Stimulated activated CD4-positive, alpha-beta T cell treated with anti-CD3 and anti-CD28 coated beads, Interleukin-4, amount 100 ng/mL, for 48 hours (primary cell): ENCODE data around the gene ZNF587B.
A peak's percentile ranks its signal among the peaks of the same experiment; 100 is the strongest.
"Not testable (repeated sequence)": the region's sequence is repeated elsewhere in the genome, so short reads cannot be mapped to it uniquely, and the experiment has no call there.

Source experiments
- DNase-seq, 2 donors: peaks; one replicate each; pipeline ENCODE4 v3.0.0-alpha.2; 2020; ENCODE audit warnings: low read depth in 2 of 2

Gene ZNF587B

GRCh38 chr19:57818378-57818777 is 11.7 kb upstream of the ZNF587B start:
- DNase-seq: no peak

DNA sequence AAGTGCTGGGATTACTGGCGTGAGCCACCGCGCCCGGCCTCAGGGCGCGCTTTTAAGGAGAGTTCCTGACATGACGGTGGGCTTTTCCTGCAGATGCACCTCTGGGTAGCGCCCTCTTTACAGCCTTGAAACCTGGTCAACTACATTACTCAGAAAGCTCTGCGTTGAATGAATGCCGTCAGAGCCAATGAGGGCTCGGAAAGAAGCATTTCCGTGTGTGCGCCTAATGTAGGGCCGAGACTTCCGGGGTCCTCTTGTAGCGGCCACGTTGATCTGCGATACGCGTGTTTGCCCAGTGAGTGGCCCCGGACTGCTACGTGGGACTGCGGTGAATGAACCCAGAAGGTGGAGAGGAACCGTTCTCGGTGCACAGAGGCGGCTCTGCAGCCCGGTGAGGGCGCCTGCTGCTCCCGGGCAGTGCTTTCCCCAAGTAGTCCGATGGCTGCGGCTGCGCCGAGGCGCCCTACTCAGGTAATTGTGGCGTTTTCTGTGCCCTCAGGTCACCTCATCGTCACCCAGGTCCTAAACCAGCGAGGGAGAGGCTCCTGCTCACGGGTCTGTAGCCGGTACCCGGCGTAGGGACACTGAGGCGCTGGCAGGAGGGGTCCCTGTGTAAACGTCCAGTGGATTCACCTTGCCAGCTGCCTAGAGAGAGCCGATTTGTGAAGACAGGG is 10.5 kb upstream of the ZNF587B start:
- DNase-seq: peak; percentile 58 to 70

DNA sequence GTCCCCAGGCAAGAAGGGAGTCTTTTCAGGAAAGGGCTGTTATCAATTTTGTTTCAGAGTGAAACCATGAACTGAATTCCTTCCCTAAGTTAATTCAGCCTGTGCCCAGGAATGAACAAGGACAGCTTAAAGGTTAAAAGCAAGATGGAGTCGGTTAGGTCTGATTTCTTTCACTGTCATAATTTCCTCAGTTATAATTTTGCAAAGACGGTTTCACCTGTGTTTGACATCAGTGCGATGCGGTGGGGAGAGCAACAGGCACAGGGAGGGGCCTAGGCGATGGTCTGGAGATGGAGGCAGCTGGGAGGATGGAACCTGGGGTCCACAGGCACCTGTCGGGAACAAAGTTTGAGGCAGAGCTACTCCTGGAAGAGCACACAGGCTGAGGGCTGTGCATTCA is 9.5 kb upstream of the ZNF587B start:
- DNase-seq: no peak

GRCh38 chr19:57821095-57821494 is 9.0 kb upstream of the ZNF587B start:
- not testable (repeated sequence) for DNase-seq

DNA sequence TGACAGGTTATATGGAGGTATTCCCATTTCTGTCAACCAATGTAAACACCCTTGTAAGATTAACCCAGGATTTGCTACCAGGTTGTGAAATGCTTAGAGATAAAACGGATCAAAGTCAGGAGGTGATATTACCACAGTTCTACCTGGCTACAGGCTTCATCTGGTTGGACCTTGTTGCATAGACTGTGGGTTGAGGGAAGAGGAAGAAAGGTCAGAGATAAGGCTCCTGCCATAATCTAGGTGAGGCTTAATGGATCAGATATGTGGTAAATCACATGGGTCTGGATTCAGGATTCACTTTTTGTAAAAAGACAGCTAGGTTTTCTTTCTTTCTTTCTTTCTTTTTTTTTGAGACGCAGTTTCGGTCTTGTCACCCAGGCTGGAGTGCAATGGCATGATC is 8.6 kb upstream of the ZNF587B start:
- DNase-seq: not testable (repeated sequence)

- not testable (repeated sequence) for DNase-seq
Observed at GRCh38 chr19:57823155-57823554, 6.9 kb upstream of the ZNF587B start.

- not testable (repeated sequence) for DNase-seq
Observed at GRCh38 chr19:57823608-57824007, 6.5 kb upstream of the ZNF587B start.

- DNase-seq: no peak
Observed at GRCh38 chr19:57825511-57825910, 4.6 kb upstream of the ZNF587B start.

GRCh38 chr19:57829316-57829715 is 783 bp upstream of the ZNF587B start:
- no peak for DNase-seq

GRCh38 chr19:57836991-57837390 is 6.9 kb downstream of the ZNF587B start:
- not testable (repeated sequence) for DNase-seq

GRCh38 chr19:57838622-57839191 is 8.6 kb downstream of the ZNF587B start:
- not testable (repeated sequence) for DNase-seq

DNA sequence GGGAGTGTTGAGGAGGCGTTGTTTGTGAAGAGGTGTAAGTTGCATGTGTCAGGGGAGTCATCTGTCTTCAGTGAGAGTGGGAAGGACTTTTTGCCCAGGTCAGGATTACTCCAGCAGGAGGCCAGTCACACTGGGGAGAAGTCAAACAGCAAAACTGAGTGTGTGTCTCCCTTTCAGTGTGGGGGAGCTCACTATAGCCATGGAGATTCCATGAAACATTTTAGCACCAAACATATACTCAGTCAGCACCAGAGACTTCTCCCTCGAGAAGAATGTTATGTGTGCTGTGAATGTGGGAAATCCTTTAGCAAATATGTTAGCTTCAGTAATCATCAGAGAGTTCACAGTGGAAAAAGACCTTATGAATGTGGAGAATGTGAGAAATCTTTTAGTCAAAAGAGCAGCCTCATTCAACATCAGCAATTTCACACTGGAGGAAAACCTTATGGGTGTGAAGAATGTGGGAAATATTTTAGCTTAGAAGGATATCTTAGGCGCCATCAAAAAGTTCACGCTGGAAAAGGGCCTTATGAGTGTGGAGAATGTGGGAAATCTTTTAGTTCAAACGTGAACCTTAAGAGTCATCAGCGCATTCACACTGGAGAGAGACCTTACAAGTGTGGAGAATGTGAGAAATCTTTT is 11.1 kb downstream of the ZNF587B start:
- DNase-seq: no peak

GRCh38 chr19:57847164-57847563 is 17.1 kb downstream of the ZNF587B start:
- not testable (repeated sequence) for DNase-seq

DNA sequence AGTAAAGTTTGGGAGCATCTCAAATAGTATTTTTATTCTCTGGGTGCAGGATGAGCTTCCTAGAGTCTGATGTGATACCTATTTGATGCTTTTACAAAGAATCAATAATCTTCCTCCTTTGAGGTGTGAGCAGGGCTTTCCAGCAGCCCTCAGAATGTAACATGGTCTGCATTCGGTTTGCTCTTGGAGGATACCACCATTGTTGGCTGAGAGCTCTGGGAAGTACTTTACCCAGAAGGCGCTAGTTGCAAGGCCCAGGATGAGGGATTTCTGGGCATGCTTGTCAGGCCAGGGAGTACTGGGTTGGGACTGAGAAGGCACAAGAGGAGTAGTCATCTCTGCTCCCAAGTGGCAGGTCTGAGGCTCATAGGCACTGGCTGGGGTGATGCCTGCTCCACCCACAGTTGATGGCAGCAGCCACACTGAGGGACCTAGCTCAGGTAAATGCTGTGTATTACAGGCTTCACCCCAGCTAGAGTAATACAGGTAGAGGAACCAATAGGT is 19.1 kb downstream of the ZNF587B start:
- DNase-seq: not testable (repeated sequence)

- peak; percentile 45 to 64 for DNase-seq
Observed at GRCh38 chr19:57849666-57850473, 19.8 kb downstream of the ZNF587B start, which contains the start of gene ZNF587. Gene ZNF587 (plus strand): TSS chr19:57849859. CDS start chr19:57850039, 180 bp downstream.

DNA sequence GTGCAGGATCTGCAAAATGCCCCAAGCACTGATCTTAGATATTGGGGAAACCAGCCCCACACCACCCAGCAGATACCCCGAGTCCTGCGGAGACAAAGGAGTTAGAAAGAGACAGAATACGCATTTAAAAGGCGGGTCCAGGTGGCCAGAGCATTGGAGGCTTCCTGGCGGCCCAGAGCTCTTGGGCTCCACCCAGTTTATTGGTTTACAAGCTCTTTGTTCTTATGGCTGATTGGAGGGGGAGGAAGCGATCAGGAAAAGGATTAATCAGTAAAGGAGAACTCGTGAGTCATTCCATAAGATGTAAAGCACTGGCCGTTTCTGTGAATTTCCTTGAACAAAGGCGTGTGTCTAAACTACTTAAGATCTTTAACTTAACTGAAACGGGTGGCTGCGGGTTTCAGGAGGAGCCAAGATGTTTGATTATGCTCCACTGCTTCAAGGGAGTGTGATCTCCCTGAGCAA is 20.5 kb downstream of the ZNF587B start:
- peak in 1 of 2 donors; percentile 14 for DNase-seq

GRCh38 chr19:57851812-57852603 is 21.9 kb downstream of the ZNF587B start:
- not testable (repeated sequence) for DNase-seq

DNA sequence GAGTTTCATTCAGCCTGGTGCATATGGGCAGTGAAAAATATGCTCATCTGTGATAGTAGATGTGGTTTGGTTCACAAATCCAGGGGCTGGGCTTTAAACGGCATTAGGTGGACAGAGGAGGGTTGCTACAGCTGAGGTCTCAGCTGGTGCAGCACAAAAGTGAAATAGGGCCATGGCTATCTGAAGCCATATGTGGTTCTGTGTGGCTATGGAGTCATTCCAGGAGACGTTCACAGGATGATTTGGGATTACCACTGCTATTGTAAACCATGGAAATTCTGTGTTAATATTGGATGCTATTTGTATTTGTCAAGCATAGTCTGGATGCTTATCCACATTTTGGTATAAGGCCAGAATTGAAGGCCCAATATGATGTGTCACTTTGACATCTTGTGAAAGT is 24.0 kb downstream of the ZNF587B start:
- DNase-seq: not testable (repeated sequence)

DNA sequence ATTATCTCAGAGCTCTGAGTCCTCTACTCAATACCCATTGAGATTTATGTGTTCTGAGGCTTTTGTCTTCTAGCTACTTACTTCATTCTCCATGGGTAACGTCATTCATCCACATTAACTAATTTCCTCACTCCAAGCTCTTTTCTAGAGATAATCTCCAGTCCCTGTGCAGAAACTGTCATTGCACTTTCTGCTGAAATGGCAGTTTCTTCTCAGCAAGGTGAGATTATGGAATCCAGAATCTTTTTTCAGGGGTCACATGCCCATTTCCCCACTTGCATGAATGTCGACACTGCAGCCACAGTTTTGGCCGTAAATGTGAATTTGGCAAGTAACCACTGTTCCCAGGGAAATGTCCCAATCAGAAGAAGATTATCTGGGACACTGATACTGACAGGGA is 32.3 kb downstream of the ZNF587B start:
- not testable (repeated sequence) for DNase-seq

GRCh38 chr19:57867868-57868492 is 37.9 kb downstream of the ZNF587B start:
- no peak for DNase-seq
